ENCODE results near the gene NUDT5. TPM values are rescaled to one million over a fixed set of nuclear protein-coding genes. Genes with fewer than 3 reads are reported as not detected.
A peak's percentile ranks its signal among the peaks of the same experiment; 100 is the strongest.

NUDT5 gene
- total and polyA plus RNA-seq, 2 of the 13 experiments (the other 11 are each of a cell fraction or from before 2014, with no cell fraction given), result 79.6 to 134 TPM

DNA sequence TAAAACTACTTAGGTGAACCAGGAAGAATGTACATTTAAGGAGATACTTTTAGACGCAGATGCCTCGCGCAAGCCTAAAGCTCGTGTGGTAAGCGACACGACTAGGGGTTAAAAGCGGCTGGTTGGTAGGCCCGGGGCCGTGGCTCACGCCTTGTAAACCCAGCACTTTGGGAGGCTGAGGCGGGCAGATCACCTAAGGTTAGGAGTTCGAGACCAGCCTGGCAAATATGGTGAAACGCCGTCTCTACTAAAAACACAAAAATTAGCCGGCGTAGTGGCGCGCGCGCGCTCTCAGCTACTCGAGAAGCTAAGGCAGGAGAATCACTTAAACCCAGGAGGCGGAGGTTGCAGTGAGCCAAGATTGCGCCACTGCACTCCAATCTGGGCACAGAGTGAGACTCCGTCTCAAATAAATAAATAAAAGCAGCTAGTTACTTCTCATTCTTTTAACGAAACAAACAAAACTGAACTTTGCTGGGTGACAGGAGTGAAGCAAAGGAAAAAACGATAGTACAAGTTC, 879 bp downstream of the NUDT5 start:
- Histone ChIP-seq H3K9me3 (ENCODE audit: low read length) (no peaks in the 10 kb centered on the region), H3K4me1 (ENCODE audit: insufficient read depth, low read length) (peaks cover 53% of the 10 kb centered on the region), H3K36me3 (replicated peaks in 1 of 2; ENCODE audit: control insufficient read depth in 1 of 2, insufficient read depth in 2 of 2, low read length in 2 of 2) (peaks cover 3 to 11% of the 10 kb centered on the region in 2 experiments; a peak in 3 of 5 replicates), H3K9ac (ENCODE audit: insufficient read depth, low read depth, low read length) (peak overlapping the region; percentile 95), H3K4me2 (ENCODE audit: low read depth, low read length) (peak overlapping the region; percentile 79), H3K79me2 (ENCODE audit: insufficient read depth, low read length) (peaks cover 77% of the 10 kb centered on the region), H3K27ac (ENCODE audit: extremely low read length, insufficient read depth, low read length) (peak overlapping the region; percentile 92), H4K20me1 (ENCODE audit: insufficient read depth, low read length) (no peaks in the 10 kb centered on the region), H2AFZ (ENCODE audit: low read length) (no peak overlapping the region), H3K27me3 (ENCODE audit: control insufficient read depth in 1 of 2, insufficient read depth in 2 of 2, low read length in 2 of 2) (no peaks in the 10 kb centered on the region; a peak in 1 of 5 replicates), H3K4me3 (replicated peaks in 1 of 3; ENCODE audit: insufficient read depth in 1 of 3, low read depth in 2 of 3, low read length in 3 of 3) (peak overlapping the region; percentile 87 to 94 (median 91))
- ATAC-seq (peak; percentile 21; the same call in 2 of the 3 replicates), FAIRE-seq (no peak), DNase-seq (ENCODE audit: low spot score) (no peak)
- in situ Hi-C loops (cut with HindIII; ENCODE audit: extremely low pct_ligation_motif_present, low pct_unique_long_range_greater_than_20kb) (no loop called here), intact Hi-C loops (cut with micrococcal nuclease; ENCODE audit: unreplicated experiment) (loop anchor here (1.0 kb wide), 1 partner anchor 65 kb away; no protein-coding TSS in a partner anchor)
- 2% methylated on average over 27 of the region's 27 CpGs for WGBS (ENCODE audit: low lambda C conversion rate)
- BruUV-seq (replicated peaks), result no TSS peak
- ChIA-PET POLR2A (no interaction called here), CTCF (ENCODE audit: low intra/inter-chr PET ratio, low total read pairs) (no interaction called here)
- TF ChIP-seq SNAPC2 (CRISPR knock-in tag; IDR thresholded peaks at IDR 0.05) (no peak), CEBPB (IDR thresholded peaks at IDR 0.05; ENCODE audit: borderline replicate concordance, low read depth, low read length) (0 out of 2 replicates have a peak, but pooled peaks have one; percentile 24), RFX3 (CRISPR knock-in tag; IDR thresholded peaks at IDR 0.05) (no peak), CENPT (CRISPR knock-in tag; IDR thresholded peaks at IDR 0.05; ENCODE audit: low read depth) (no peak), SALL1 (CRISPR knock-in tag; IDR thresholded peaks at IDR 0.05) (peak; percentile 25; the same call in 1 of the 2 replicates), KMT2A (CRISPR knock-in tag; IDR thresholded peaks at IDR 0.05) (peak; percentile 30; the same call in 1 of the 2 replicates), SMYD3 (CRISPR knock-in tag; IDR thresholded peaks at IDR 0.05) (0 out of 2 replicates have a peak, but pooled peaks have one; percentile 2), ZFY (CRISPR knock-in tag; IDR thresholded peaks at IDR 0.05) (peak; percentile 30; the same call in 1 of the 2 replicates), E2F1 (CRISPR knock-in tag; IDR thresholded peaks at IDR 0.05) (no peak), ZNF746 (CRISPR knock-in tag; IDR thresholded peaks at IDR 0.05) (no peak), ZNF644 (CRISPR knock-in tag; IDR thresholded peaks at IDR 0.05; ENCODE audit: low read depth) (no peak), HNRNPLL (IDR thresholded peaks at IDR 0.05; ENCODE audit: low read depth, low read length, poor library complexity, severe bottlenecking) (no peak), GPN1 (CRISPR knock-in tag; IDR thresholded peaks at IDR 0.05; ENCODE audit: borderline replicate concordance) (no peak), ARNTL (CRISPR knock-in tag; IDR thresholded peaks at IDR 0.05) (no peak), KDM2A (CRISPR knock-in tag; IDR thresholded peaks at IDR 0.05; ENCODE audit: borderline replicate concordance, low read depth) (0 out of 2 replicates have a peak, but pooled peaks have one; percentile 15), ZFX (CRISPR knock-in tag; IDR thresholded peaks at IDR 0.05; ENCODE audit: low read depth) (peak; percentile 39), ARID4A (CRISPR knock-in tag; IDR thresholded peaks at IDR 0.05; ENCODE audit: borderline replicate concordance) (no peak), KMT2B (CRISPR knock-in tag; IDR thresholded peaks at IDR 0.05) (peak; percentile 49; the same call in 1 of the 2 replicates), CEBPG (CRISPR knock-in tag; IDR thresholded peaks at IDR 0.05) (peak; percentile 52), HBP1 (CRISPR knock-in tag; IDR thresholded peaks at IDR 0.05; ENCODE audit: low read depth) (no peak)

All from HepG2 (cell line).